ENCODE data around the gene SNRPD1. TPM values are rescaled to one million over a fixed set of nuclear protein-coding genes. Genes with fewer than 3 reads are reported as not detected.

The SNRPD1 gene
- total RNA-seq (2021; ENCODE audit: unreplicated experiment) = 94.2 TPM
- 118 TPM for polyA plus RNA-seq (2012; ENCODE audit: insufficient read length)
- Bru-seq, nascent RNA = percentile 94 among the genes with signal in this experiment
- BruChase-seq, experiment 1, labeled RNA remaining after a 2-hour chase = percentile 89 among the genes with signal in this experiment
- BruChase-seq, experiment 2, labeled RNA remaining after a 6-hour chase = percentile 94 among the genes with signal in this experiment
- long read RNA-seq, full-length matches to known transcripts = 126 of 188 reads
- long read RNA-seq, partial matches to known transcripts = 54 of 188 reads
- long read RNA-seq, other reads (novel, unspliced or antisense) = 8 of 188 reads

DNA sequence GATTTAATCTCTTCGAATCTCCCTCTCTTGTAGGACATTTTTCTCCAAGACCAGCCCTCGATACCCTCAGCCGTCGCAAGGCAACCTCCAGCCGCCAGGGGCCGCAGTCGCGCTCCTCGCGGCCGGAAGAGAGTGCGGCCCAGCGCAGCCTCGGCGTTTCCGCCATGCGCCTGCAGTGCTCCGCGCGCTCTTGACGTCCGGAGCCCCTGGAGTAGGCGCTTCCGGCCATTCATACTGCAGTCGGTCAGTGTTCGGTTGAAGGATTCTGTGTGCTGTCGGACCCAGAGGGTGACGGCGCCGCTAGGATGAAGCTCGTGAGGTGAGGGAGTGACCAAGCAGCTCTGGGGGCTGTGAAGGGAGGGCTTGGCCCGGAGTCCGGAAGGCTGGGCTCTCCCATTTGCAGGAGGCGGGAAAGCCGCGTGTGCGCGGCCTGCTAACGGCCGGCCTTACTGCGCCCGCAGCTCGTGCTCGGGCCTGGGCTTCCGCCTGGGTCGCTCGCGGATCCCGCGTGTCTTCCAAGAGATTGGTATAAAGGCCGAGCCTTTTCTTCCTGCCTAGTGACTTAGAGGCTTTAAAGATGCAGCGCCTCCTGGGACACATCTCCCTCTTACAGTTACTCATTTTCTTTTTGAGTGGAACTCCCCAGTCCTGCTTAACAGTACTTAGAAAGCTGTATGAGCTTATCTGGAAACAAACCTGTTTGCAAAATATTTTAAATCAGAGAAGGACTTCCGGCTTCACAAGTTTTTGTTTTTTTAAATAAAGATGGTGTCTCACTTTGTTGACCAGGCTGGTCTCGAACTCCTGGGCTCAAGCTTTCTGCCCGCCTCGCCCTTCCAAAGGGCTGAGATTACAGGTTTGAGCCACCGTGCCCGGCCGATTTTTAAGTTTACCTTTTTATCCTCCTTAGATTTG, at the start of gene SNRPD1:
Gene SNRPD1, plus strand, starts transcription at position 190 of the 915 bp plus-strand sequence. Its CDS starts 116 bp downstream, at position 306.
- TSS peak; percentile 92 for BruUV-seq (replicated peaks)
- TF ChIP-seq TCF7L2 (IDR thresholded peaks at IDR 0.05; ENCODE audit: low read depth, low read length) (no peak), POLR2AphosphoS5 (IDR thresholded peaks at IDR 0.05; ENCODE audit: low read depth, low read length) (peak; percentile 94), SIN3A (IDR thresholded peaks at IDR 0.05; ENCODE audit: borderline replicate concordance, insufficient read depth, low read depth, low read length) (peak; percentile 93)
- TF ChIP-seq, protein P1, sequence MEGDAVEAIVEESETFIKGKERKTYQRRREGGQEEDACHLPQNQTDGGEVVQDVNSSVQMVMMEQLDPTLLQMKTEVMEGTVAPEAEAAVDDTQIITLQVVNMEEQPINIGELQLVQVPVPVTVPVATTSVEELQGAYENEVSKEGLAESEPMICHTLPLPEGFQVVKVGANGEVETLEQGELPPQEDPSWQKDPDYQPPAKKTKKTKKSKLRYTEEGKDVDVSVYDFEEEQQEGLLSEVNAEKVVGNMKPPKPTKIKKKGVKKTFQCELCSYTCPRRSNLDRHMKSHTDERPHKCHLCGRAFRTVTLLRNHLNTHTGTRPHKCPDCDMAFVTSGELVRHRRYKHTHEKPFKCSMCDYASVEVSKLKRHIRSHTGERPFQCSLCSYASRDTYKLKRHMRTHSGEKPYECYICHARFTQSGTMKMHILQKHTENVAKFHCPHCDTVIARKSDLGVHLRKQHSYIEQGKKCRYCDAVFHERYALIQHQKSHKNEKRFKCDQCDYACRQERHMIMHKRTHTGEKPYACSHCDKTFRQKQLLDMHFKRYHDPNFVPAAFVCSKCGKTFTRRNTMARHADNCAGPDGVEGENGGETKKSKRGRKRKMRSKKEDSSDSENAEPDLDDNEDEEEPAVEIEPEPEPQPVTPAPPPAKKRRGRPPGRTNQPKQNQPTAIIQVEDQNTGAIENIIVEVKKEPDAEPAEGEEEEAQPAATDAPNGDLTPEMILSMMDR (IDR thresholded peaks at IDR 0.05) = peak; percentile 97
- intact Hi-C loops (cut with micrococcal nuclease; ENCODE audit: unreplicated experiment) (loop anchor here (10.0 kb wide), 1 partner anchor 252 kb away; no protein-coding TSS in a partner anchor), in situ Hi-C loops (cut with HindIII; ENCODE audit: low pct_unique_long_range_greater_than_20kb, low sequenced_read_pairs) (no loop called here)
- ChIA-PET POLR2A (interaction anchor here (0.6 to 1.0 kb wide), 3 partner anchors 12 to 411 kb away, joined by 4 to 15 read pairs (median 4); partner anchors contain the start of gene ESCO1), CTCF (interaction anchor here (0.6 to 2.9 kb wide), 4 partner anchors 12 to 417 kb away, joined by 4 to 17 read pairs (median 8); partner anchors contain the start of gene ESCO1)
- H3K27ac ChIP-seq (ENCODE audit: low read length) = peak within 1 kb of the TSS; percentile 97
- no peaks in the 10 kb centered on the region for H3K9me3 ChIP-seq (ENCODE audit: control insufficient read depth, insufficient read depth, low read depth, low read length)
- ATAC-seq (peak; percentile 99), DNase-seq (ENCODE audit: low read depth, low spot score) (peak; percentile 64)
- peaks cover 15% of the 10 kb centered on the region for H3K36me3 ChIP-seq (ENCODE audit: control insufficient read depth, insufficient read depth, low read length)
- no peaks in the 10 kb centered on the region for H3K27me3 ChIP-seq (ENCODE audit: control insufficient read depth, insufficient read depth, low read length)
- H3K4me3 ChIP-seq (ENCODE audit: low read depth in 2 of 2, low read length in 2 of 2) = peak within 1 kb of the TSS; percentile 85 to 98
- H3K4me1 ChIP-seq (ENCODE audit: control insufficient read depth, insufficient read depth, low read length) = peaks cover 9% of the 10 kb centered on the region

DNA sequence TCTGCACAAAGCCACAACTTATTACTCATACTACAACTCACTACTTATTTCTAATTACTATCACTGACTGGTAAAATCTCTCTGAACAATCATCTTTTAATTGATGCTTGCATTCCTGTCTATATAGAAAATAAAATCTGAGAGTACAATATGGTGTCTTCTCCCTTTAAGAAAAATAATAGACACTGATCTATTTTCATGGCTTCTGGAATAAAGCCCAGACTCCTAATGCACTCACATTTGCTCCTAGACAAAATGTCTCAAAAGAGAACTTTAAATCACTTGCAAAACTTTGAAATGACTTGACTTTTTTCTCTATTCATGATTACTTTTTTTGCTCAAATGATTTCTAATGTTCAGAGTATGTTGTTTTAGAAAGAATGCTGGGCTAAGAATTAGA, 40.3 kb upstream of the SNRPD1 start:
- in situ Hi-C loops (cut with HindIII; ENCODE audit: low pct_unique_long_range_greater_than_20kb, low sequenced_read_pairs) = no loop called here
- ChIA-PET CTCF (no interaction called here), POLR2A (no interaction called here)
- no peak overlapping the region for H3K27ac ChIP-seq (ENCODE audit: low read length)
- TF ChIP-seq SIN3A (IDR thresholded peaks at IDR 0.05; ENCODE audit: borderline replicate concordance, insufficient read depth, low read depth, low read length) (no peak), POLR2AphosphoS5 (IDR thresholded peaks at IDR 0.05; ENCODE audit: low read depth, low read length) (no peak), TCF7L2 (IDR thresholded peaks at IDR 0.05; ENCODE audit: low read depth, low read length) (no peak)
- TF ChIP-seq, protein P2, sequence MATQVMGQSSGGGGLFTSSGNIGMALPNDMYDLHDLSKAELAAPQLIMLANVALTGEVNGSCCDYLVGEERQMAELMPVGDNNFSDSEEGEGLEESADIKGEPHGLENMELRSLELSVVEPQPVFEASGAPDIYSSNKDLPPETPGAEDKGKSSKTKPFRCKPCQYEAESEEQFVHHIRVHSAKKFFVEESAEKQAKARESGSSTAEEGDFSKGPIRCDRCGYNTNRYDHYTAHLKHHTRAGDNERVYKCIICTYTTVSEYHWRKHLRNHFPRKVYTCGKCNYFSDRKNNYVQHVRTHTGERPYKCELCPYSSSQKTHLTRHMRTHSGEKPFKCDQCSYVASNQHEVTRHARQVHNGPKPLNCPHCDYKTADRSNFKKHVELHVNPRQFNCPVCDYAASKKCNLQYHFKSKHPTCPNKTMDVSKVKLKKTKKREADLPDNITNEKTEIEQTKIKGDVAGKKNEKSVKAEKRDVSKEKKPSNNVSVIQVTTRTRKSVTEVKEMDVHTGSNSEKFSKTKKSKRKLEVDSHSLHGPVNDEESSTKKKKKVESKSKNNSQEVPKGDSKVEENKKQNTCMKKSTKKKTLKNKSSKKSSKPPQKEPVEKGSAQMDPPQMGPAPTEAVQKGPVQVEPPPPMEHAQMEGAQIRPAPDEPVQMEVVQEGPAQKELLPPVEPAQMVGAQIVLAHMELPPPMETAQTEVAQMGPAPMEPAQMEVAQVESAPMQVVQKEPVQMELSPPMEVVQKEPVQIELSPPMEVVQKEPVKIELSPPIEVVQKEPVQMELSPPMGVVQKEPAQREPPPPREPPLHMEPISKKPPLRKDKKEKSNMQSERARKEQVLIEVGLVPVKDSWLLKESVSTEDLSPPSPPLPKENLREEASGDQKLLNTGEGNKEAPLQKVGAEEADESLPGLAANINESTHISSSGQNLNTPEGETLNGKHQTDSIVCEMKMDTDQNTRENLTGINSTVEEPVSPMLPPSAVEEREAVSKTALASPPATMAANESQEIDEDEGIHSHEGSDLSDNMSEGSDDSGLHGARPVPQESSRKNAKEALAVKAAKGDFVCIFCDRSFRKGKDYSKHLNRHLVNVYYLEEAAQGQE (IDR thresholded peaks at IDR 0.05; ENCODE audit: insufficient read depth in 1 of 2, low read depth in 2 of 2, low read length in 1 of 2) = no peak
- TF ChIP-seq, protein P1 (IDR thresholded peaks at IDR 0.05) = no peak
- BruUV-seq (replicated peaks) = no TSS peak
- H3K4me3 ChIP-seq (ENCODE audit: low read depth in 2 of 2, low read length in 2 of 2) = no peak overlapping the region
- no peak for DNase-seq (ENCODE audit: low read depth, low spot score)
- H3K9me3 ChIP-seq (ENCODE audit: control insufficient read depth, insufficient read depth, low read depth, low read length) = no peaks in the 10 kb centered on the region
- H3K4me1 ChIP-seq (ENCODE audit: control insufficient read depth, insufficient read depth, low read length) = no peaks in the 10 kb centered on the region
- ATAC-seq = no peak
- intact Hi-C loops (cut with micrococcal nuclease; ENCODE audit: unreplicated experiment) = no loop called here
- H3K36me3 ChIP-seq (ENCODE audit: control insufficient read depth, insufficient read depth, low read length) = peaks cover 35% of the 10 kb centered on the region
- H3K27me3 ChIP-seq (ENCODE audit: control insufficient read depth, insufficient read depth, low read length) = no peaks in the 10 kb centered on the region

Measured in Panc1 (cell line).